Measurements from ENCODE around the gene KRT37.

The KRT37 gene

GRCh38 chr17:41452281-41452680, 27.9 kb upstream of the KRT37 start:
- no peak for TF ChIP-seq ARNTL (CRISPR knock-in tag; IDR thresholded peaks at IDR 0.05; ENCODE audit: borderline replicate concordance, low read depth)
- ATAC-seq: no peak

GRCh38 chr17:41451154-41451728, 26.9 kb upstream of the KRT37 start:
- no peak for ATAC-seq
- TF ChIP-seq TOX (CRISPR knock-in tag; IDR thresholded peaks at IDR 0.05; ENCODE audit: borderline replicate concordance) (no peak), GLIS3 (CRISPR knock-in tag; IDR thresholded peaks at IDR 0.05) (no peak), ARNTL (CRISPR knock-in tag; IDR thresholded peaks at IDR 0.05; ENCODE audit: borderline replicate concordance, low read depth) (no peak), TSHZ2 (CRISPR knock-in tag; IDR thresholded peaks at IDR 0.05) (no peak), TCF4 (CRISPR knock-in tag; IDR thresholded peaks at IDR 0.05; ENCODE audit: borderline replicate concordance) (no peak), CREB5 (CRISPR knock-in tag; IDR thresholded peaks at IDR 0.05; ENCODE audit: low read depth) (no peak), ZNF70 (CRISPR knock-in tag; IDR thresholded peaks at IDR 0.05) (no peak), PATZ1 (CRISPR knock-in tag; IDR thresholded peaks at IDR 0.05; ENCODE audit: borderline replicate concordance) (no peak), PPARA (CRISPR knock-in tag; IDR thresholded peaks at IDR 0.05; ENCODE audit: borderline replicate concordance) (no peak), ZC3H10 (CRISPR knock-in tag; IDR thresholded peaks at IDR 0.05) (no peak)

- ATAC-seq: no peak
- TF ChIP-seq CSDC2 (CRISPR knock-in tag; IDR thresholded peaks at IDR 0.05) (no peak), OSR1 (CRISPR knock-in tag; IDR thresholded peaks at IDR 0.05) (no peak), RARB (CRISPR knock-in tag; IDR thresholded peaks at IDR 0.05) (no peak), ZNF8 (CRISPR knock-in tag; IDR thresholded peaks at IDR 0.05) (no peak), ESRRG (CRISPR knock-in tag; IDR thresholded peaks at IDR 0.05) (no peak), GLIS3 (CRISPR knock-in tag; IDR thresholded peaks at IDR 0.05) (no peak), CREB5 (CRISPR knock-in tag; IDR thresholded peaks at IDR 0.05; ENCODE audit: low read depth) (no peak), POU6F1 (CRISPR knock-in tag; IDR thresholded peaks at IDR 0.05; ENCODE audit: borderline replicate concordance, low read depth) (no peak), BACH2 (CRISPR knock-in tag; IDR thresholded peaks at IDR 0.05; ENCODE audit: borderline replicate concordance) (no peak), ZC3H10 (CRISPR knock-in tag; IDR thresholded peaks at IDR 0.05) (no peak), ARNTL (CRISPR knock-in tag; IDR thresholded peaks at IDR 0.05; ENCODE audit: borderline replicate concordance, low read depth) (no peak), TCF4 (CRISPR knock-in tag; IDR thresholded peaks at IDR 0.05; ENCODE audit: borderline replicate concordance) (no peak), PATZ1 (CRISPR knock-in tag; IDR thresholded peaks at IDR 0.05; ENCODE audit: borderline replicate concordance) (no peak), ZFP3 (CRISPR knock-in tag; IDR thresholded peaks at IDR 0.05) (no peak), ISL1 (CRISPR knock-in tag; IDR thresholded peaks at IDR 0.05) (no peak), TOX (CRISPR knock-in tag; IDR thresholded peaks at IDR 0.05; ENCODE audit: borderline replicate concordance) (no peak), SNAI2 (CRISPR knock-in tag; IDR thresholded peaks at IDR 0.05) (no peak), PPARA (CRISPR knock-in tag; IDR thresholded peaks at IDR 0.05; ENCODE audit: borderline replicate concordance) (no peak), ZNF565 (CRISPR knock-in tag; conservative IDR thresholded peaks at IDR 0.05; ENCODE audit: low read depth) (no peak), ZNF70 (CRISPR knock-in tag; IDR thresholded peaks at IDR 0.05) (no peak)
These were observed 24.6 kb upstream of the KRT37 start for GRCh38 chr17:41449008-41449407.
